Endothelial cell of umbilical vein (primary cell): ENCODE data around the gene NIPBL. TPM values are rescaled to one million over a fixed set of nuclear protein-coding genes. Genes with fewer than 3 reads are reported as not detected.

ENCODE experiments used
- BruUV-seq: library from RNA; stranded (reverse); fragments of 400-500 nt; replicated peaks from 2 replicates; lab custom pipeline; 2021; lab: Mats Ljungman, UMichigan
- CTCF ChIA-PET: fragments of 300-600, 350-600 bp; sonication (Branson Sonifier 250); formaldehyde crosslinking; loops from one replicate; lab custom pipeline; 2021; ENCODE audit warnings: antibody characterized with exemption, inconsistent platforms; lab: Charles Lee
- POLR2A ChIA-PET: fragments of 300-600, 350-600 bp; sonication (Branson Sonifier 250); formaldehyde crosslinking; loops from one replicate; lab custom pipeline; 2021; ENCODE audit warnings: antibody characterized with exemption, inconsistent platforms; lab: Charles Lee
- DNase-seq: peaks from one replicate; pipeline ENCODE4 v3.0.0-alpha.2; 2011; ENCODE audit warnings: low read depth, low spot score
- FAIRE-seq: peaks from 2 replicates; lab custom pipeline; 2011; peaks lifted over from hg19 to GRCh38; lab: Jason Lieb, UNC
- H2AFZ ChIP-seq: 2 replicates; pipeline ENCODE4 v1.6.0; 2012; ENCODE audit warnings: low read depth, low read length, control low read depth, inconsistent platforms
- H3K27ac ChIP-seq: 2 replicates; pipeline ENCODE4 v1.5.1; 2011; ENCODE audit warnings: low read depth, mild to moderate bottlenecking, control low read depth, low read length, moderate library complexity; ENCODE audit not compliant: insufficient read depth
- H3K27me3 ChIP-seq, 2 experiments: 2 replicates each; pipeline versions ENCODE4 v1.6.0 to v1.6.1; 2011; ENCODE audit warnings: low read length in 2 of 2, mixed read lengths in 1 of 2; ENCODE audit not compliant: control insufficient read depth in 2 of 2, insufficient read depth in 2 of 2
- H3K36me3 ChIP-seq, 2 experiments: 2 replicates in 1 of 2; 3 replicates in 1 of 2; pipeline ENCODE4 v1.5.1; 2011; ENCODE audit warnings: low read length in 2 of 2, mild to moderate bottlenecking in 1 of 2, moderate library complexity in 1 of 2; ENCODE audit not compliant: control insufficient read depth in 2 of 2, insufficient read depth in 2 of 2; ENCODE audit errors: extremely low read depth in 1 of 2
- H3K4me1 ChIP-seq: 3 replicates; pipeline ENCODE4 v1.5.1; 2011; ENCODE audit warnings: mild to moderate bottlenecking, low read length; ENCODE audit not compliant: control insufficient read depth, insufficient read depth; ENCODE audit errors: extremely low read depth
- H3K4me2 ChIP-seq: 2 replicates; pipeline ENCODE4 v1.6.1; 2011; ENCODE audit warnings: low read length, control low read depth, mixed read lengths; ENCODE audit not compliant: insufficient read depth
- H3K4me3 ChIP-seq, 3 experiments: fragments of 200-600 bp in 1 of 3; sonication (generic), shearing (Covaris generic) in 1 of 3; replicated peaks in 1 of 3; 2 replicates each; pipeline ENCODE4 v1.5.1; 2011 to 2016; ENCODE audit warnings: control low read depth in 3 of 3, low read length in 3 of 3, mild to moderate bottlenecking in 2 of 3, inconsistent platforms in 1 of 3, low read depth in 1 of 3, moderate library complexity in 1 of 3; ENCODE audit not compliant: insufficient read depth in 1 of 3
- H3K79me2 ChIP-seq: 2 replicates; pipeline ENCODE4 v1.6.0; 2012; ENCODE audit warnings: low read length, inconsistent platforms; ENCODE audit not compliant: control insufficient read depth, insufficient read depth
- H3K9ac ChIP-seq: replicated peaks from 2 replicates; pipeline ENCODE3; 2011; ENCODE audit warnings: low read length, control low read depth; ENCODE audit not compliant: insufficient read depth; ENCODE audit errors: extremely low read depth
- H3K9me1 ChIP-seq: replicated peaks from 3 replicates; pipeline ENCODE4 v1.6.0; 2011; ENCODE audit warnings: mild to moderate bottlenecking, low read length; ENCODE audit not compliant: control insufficient read depth, insufficient read depth; ENCODE audit errors: extremely low read depth
- H3K9me3 ChIP-seq: replicated peaks from 2 replicates; pipeline ENCODE4 v1.5.1; 2012; ENCODE audit warnings: low read length, inconsistent platforms; ENCODE audit not compliant: control insufficient read depth, insufficient read depth
- H4K20me1 ChIP-seq: replicated peaks from 2 replicates; pipeline ENCODE3; 2011; ENCODE audit warnings: mild to moderate bottlenecking, low read length; ENCODE audit not compliant: control insufficient read depth, insufficient read depth; ENCODE audit errors: extremely low read depth
- CTCF ChIP-seq, 2 donors: IDR thresholded peaks; 1 replicate in 1 of 2; 2 replicates in 1 of 2; pipeline ENCODE4 v1.5.1; 2011; ENCODE audit warnings: low read length in 2 of 2, mild to moderate bottlenecking in 2 of 2, moderate library complexity in 2 of 2, control low read depth in 1 of 2, inconsistent platforms in 1 of 2, low read depth in 1 of 2; ENCODE audit not compliant: insufficient read depth in 1 of 2; ENCODE audit errors: extremely low read depth in 1 of 2
- EZH2 ChIP-seq: IDR thresholded peaks from 2 replicates; pipeline ENCODE4 v1.6.1; 2012; ENCODE audit warnings: borderline replicate concordance, low read depth, mild to moderate bottlenecking, moderate library complexity, low read length, inconsistent platforms; ENCODE audit not compliant: severe bottlenecking
- FOS ChIP-seq: IDR thresholded peaks from 2 replicates; pipeline ENCODE4 v1.6.1; 2011; ENCODE audit warnings: mild to moderate bottlenecking, low read length, moderate library complexity, borderline replicate concordance; ENCODE audit not compliant: insufficient read depth
- GATA2 ChIP-seq: IDR thresholded peaks from 2 replicates; pipeline ENCODE4 v1.7.0; 2011; ENCODE audit warnings: low read depth, mild to moderate bottlenecking, moderate library complexity, mixed read lengths, low read length; ENCODE audit not compliant: insufficient read length, insufficient read depth
- JUN ChIP-seq: IDR thresholded peaks from 2 replicates; pipeline ENCODE4 v1.6.1; 2011; ENCODE audit warnings: borderline replicate concordance, low read depth; ENCODE audit not compliant: insufficient read length, insufficient read depth
- MAX ChIP-seq: IDR thresholded peaks from 2 replicates; pipeline ENCODE4 v1.6.1; 2011; ENCODE audit not compliant: insufficient read depth, insufficient read length
- MYC ChIP-seq: IDR thresholded peaks from one replicate; pipeline ENCODE4 v1.6.1; 2011; ENCODE audit warnings: mild to moderate bottlenecking, low read depth, low read length
- POLR2A ChIP-seq: IDR thresholded peaks from 2 replicates; pipeline ENCODE4 v1.6.1; 2012; ENCODE audit warnings: low read depth, mild to moderate bottlenecking, control low read depth, low read length
- POLR2AphosphoS5 ChIP-seq: IDR thresholded peaks from 2 replicates; pipeline ENCODE4 v1.6.1; 2012; ENCODE audit warnings: low read depth, mild to moderate bottlenecking, control low read depth, low read length, moderate library complexity; ENCODE audit not compliant: insufficient read depth
- dilution Hi-C: fragments of 300-500 bp; cut with MboI; formaldehyde crosslinking; loops from one replicate; pipeline ENCODE4 v1.15.0; 2019; ENCODE audit warnings: low sequenced_read_pairs; ENCODE audit not compliant: extremely low pct_ligation_motif_present
- intact Hi-C: fragments of 100-400 bp; cut with micrococcal nuclease; formaldehyde crosslinking; loops from one replicate; pipeline ENCODE4 v1.10.0; 2022
- polyA plus RNA-seq, 4 experiments: library from polyadenylated mRNA; depleted of rRNA in 3 of 4; stranded (reverse) in 3 of 4; unstranded in 1 of 4; fragments of >200 nt; gene quantifications; 2 replicates each; pipeline versions ENCODE4 v1.2.1 to v1.2.3, GENCODE V29; 2011 to 2012; ENCODE audit warnings: missing spikeins in 1 of 4
- total RNA-seq: library from RNA; stranded (reverse); gene quantifications from 2 replicates; pipeline ENCODE4 v1.2.3, GENCODE V29; 2021

The NIPBL gene
- total and polyA plus RNA-seq, 2 donors (not counting 3 experiments of a cell fraction or from before 2014, with no cell fraction given), result 15.5 to 50.7 TPM

- dilution Hi-C loops (no loop called here), intact Hi-C loops (no loop called here)
- no peak for TF ChIP-seq MAX
- no peak for TF ChIP-seq GATA2
- TF ChIP-seq JUN, result no peak
- no peak for TF ChIP-seq MYC
- no peak for TF ChIP-seq POLR2A
- no peak for TF ChIP-seq POLR2AphosphoS5
- no peak for TF ChIP-seq CTCF (IDR thresholded peaks at IDR 0.05; ENCODE audit: extremely low read depth in 1 of 2, insufficient read depth in 1 of 2, low read depth in 1 of 2, low read length in 2 of 2)
- TF ChIP-seq EZH2, result no peak
- no peak for TF ChIP-seq FOS
- ChIA-PET POLR2A (no interaction called here), CTCF (interaction anchor here (0.8 to 3.7 kb wide), 8 partner anchors 11 to 70 kb away, joined by 3 to 22 read pairs (median 4); partner anchors contain the start of gene NIPBL)
- Histone ChIP-seq H3K4me2 (no peak overlapping the region), H2AFZ (no peak overlapping the region), H3K27ac (no peak overlapping the region), H3K27me3 (no peaks in the 10 kb centered on the region), H3K79me2 (peaks cover 75% of the 10 kb centered on the region), H3K9ac (no peak overlapping the region), H3K4me1 (peaks cover 7% of the 10 kb centered on the region), H3K36me3 (no peaks in the 10 kb centered on the region), H3K9me3 (no peaks in the 10 kb centered on the region), H3K9me1 (no peaks in the 10 kb centered on the region), H4K20me1 (peaks cover 9% of the 10 kb centered on the region), H3K4me3 (no peak overlapping the region)
- FAIRE-seq (no peak), DNase-seq (no peak)
- no TSS peak for BruUV-seq
Observed at GRCh38 chr5:36946101-36946500, 69.5 kb downstream of the NIPBL start.
